AG09309 (cell line): ENCODE results near the gene MPZ.
A peak's percentile ranks its signal among the peaks of the same experiment; 100 is the strongest.
"Not testable (repeated sequence)": the region's sequence is repeated elsewhere in the genome, so short reads cannot be mapped to it uniquely, and the experiment has no call there.

Source experiments
- DNase-seq: peaks from one replicate; pipeline ENCODE4 v3.0.0-alpha.2; 2010; ENCODE audit warnings: low read depth
- H3K4me3 ChIP-seq: 2 replicates; pipeline ENCODE4 v1.5.1; 2011; ENCODE audit warnings: mild to moderate bottlenecking, low read depth, low read length, moderate library complexity; ENCODE audit not compliant: control insufficient read depth
- TF ChIP-seq, protein P1 (sequence below): IDR thresholded peaks from 2 replicates; pipeline ENCODE4 v1.5.1; 2011; ENCODE audit warnings: mild to moderate bottlenecking, low read depth, low read length, inconsistent platforms; ENCODE audit not compliant: insufficient read depth, control insufficient read depth; ENCODE audit errors: missing control alignments

MPZ gene

DNA sequence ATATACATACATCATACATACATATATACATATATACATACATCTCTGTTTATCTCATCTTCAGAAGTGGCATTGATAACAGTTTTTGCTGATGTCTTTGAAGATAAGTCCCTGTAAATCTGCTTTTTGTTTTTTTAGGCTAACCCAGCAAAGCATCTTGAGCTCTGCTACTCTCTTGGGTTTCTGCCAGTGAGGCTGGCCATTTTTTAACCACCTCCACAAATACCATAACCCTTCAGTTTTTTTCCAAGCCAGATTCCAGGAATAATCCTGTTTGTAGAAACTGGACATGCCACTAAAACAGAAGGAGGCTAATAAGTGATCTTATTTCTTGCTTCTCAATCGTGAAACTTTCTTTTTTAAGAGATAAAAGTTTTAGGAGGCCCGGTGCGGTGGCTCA lies 26.0 kb upstream of the MPZ start:
- TF ChIP-seq, protein P1, sequence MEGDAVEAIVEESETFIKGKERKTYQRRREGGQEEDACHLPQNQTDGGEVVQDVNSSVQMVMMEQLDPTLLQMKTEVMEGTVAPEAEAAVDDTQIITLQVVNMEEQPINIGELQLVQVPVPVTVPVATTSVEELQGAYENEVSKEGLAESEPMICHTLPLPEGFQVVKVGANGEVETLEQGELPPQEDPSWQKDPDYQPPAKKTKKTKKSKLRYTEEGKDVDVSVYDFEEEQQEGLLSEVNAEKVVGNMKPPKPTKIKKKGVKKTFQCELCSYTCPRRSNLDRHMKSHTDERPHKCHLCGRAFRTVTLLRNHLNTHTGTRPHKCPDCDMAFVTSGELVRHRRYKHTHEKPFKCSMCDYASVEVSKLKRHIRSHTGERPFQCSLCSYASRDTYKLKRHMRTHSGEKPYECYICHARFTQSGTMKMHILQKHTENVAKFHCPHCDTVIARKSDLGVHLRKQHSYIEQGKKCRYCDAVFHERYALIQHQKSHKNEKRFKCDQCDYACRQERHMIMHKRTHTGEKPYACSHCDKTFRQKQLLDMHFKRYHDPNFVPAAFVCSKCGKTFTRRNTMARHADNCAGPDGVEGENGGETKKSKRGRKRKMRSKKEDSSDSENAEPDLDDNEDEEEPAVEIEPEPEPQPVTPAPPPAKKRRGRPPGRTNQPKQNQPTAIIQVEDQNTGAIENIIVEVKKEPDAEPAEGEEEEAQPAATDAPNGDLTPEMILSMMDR, result no peak
- no peak for DNase-seq
- H3K4me3 ChIP-seq, result no peak overlapping the region

DNA sequence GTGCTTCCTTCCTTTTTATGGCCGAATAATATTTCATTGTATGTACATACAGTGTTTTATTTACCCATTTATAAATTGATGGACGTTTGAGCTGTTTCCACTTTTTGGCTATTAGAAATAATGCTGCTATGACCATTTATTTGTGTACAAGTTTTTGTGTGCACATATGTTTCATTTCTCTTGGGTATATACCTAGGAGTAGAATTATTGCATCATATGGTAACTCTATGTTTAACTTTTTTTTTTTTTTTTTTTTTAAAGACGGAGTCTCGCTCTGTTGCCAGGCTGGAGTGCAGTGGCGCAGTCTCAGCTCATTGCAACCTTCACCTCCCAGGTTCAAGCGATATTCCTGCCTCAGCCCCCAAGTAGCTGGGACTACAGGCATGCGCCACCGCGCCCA lies 23.4 kb upstream of the MPZ start:
- no peak overlapping the region for H3K4me3 ChIP-seq
- no peak for DNase-seq
- TF ChIP-seq, protein P1, result no peak

DNA sequence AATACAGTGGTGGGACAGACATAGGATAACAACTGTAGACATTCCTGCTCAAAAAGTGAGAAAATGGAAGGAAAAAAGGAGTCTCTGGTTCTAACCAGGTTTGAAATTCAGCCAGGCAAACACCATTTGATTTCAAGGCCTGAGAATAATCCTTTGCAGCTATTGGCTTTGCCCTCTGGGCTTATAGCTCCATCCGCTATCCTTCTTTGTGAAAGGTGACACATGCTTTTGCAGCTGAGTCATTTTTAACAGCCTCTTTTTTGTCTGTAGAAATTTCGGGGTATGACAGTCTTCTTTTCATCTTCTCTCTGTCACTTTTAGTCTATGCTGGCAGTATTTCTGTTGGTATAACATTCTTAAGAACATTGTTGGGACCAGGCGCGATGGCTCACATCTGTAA lies 20.6 kb upstream of the MPZ start:
- TF ChIP-seq, protein P1, result no peak
- no peak overlapping the region for H3K4me3 ChIP-seq
- no peak for DNase-seq

DNA sequence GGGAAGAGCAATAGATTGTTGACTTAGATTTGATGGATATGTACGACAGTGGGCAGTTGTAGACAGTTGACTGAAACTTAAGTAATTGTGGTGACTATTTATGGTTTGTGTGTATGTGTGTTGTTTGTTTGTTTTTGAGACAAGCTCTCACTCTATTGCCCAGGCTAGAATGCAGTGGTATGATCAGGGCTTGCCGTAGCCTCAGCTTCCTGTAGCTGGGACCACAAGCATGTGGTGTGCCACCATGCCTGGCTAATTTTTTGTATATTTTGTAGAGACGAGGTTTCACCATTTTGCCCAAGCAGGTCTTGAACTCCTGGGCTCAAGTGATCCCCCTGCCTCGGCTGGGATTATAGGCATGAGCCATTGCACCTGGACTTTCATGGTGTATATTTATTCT lies 14.3 kb upstream of the MPZ start:
- TF ChIP-seq, protein P1, result no peak

DNA sequence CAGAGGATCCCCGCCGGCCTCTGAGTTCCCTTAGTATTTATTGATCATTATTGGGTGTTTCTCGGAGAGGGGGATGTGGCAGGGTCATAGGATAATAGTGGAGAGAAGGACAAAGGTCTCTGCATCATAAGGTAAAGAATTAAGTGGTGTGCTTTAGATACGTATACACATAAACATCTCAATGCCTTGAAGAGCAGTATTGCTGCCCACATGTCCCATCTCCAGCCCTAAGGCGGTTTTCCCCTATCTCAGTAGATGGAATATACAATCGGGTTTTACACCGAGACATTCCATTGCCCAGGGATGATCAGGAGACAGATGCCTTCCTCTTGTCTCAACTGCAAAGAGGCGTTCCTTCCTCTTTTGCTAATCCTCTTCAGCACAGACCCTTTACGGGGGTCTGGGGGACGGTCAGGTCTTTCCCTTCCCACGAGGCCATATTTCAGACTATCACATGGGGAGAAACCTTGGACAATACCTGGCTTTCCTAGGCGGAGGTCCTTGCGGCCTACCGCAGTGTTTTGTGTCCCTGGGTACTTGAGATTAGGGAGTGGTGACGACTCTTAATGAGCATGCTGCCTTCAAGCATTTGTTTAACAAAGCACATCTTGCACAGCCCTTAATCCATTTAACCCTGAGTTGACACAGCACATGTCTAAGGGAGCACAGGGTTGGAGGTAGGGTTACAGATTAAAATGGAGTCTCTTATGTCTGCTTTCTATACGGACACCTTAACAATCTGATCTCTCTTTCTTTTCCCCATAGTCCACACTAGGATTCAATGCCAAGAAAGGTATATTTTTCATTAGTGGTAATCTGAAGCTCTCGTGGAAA lies 6.3 kb upstream of the MPZ start:
- H3K4me3 ChIP-seq, DNase-seq: not testable (repeated sequence)

More for the DNA sequence above, 14.3 kb upstream of the MPZ start:
- H3K4me3 ChIP-seq, result no peak overlapping the region
- no peak for DNase-seq

DNA sequence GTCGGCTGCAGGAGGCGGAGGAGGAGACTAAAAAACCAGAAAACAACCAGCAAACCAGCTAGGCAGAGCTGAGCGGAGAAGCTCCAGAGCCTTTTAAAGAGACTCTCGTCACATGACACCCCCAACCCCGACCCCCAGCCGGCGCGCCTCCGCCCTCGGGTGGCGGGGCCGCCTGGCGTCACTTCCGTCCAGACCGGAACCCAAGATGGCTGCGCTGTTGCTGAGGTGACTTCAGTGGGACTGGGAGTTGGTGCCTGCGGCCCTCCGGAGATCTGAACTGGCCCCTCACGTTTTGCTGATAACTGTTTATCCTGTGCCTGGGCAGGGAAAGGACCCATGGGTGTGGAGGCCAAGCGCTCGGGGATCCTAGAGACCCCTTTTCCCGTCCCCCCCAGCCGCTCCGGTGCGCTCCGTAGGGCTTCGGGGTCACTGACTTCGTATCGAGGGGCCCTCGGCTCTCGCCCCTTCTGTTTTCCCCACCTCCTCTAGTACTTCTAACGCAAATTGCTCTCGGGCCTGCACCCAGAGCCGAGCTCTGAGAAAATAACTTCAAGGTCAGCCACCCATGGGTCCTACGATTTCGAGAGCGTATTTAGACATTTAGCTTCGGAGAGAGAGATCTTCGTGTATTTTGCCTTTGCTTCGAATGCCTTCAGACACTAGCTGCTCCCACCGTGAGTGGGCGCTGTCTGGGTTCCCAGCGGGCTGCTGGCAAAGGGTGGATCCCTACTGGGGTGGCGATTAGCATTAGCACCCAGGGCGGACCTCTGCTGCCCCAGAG lies 4.6 kb upstream of the MPZ start, which contains the start of gene SDHC:
Gene SDHC (plus strand): TSS at position 181 of the 781 bp plus-strand sequence. CDS start 25 bp downstream, at position 206.
- peak within 1 kb of the TSS; percentile 99 for H3K4me3 ChIP-seq
- TF ChIP-seq, protein P1, result peak; percentile 61
- DNase-seq, result peak; percentile 65

DNA sequence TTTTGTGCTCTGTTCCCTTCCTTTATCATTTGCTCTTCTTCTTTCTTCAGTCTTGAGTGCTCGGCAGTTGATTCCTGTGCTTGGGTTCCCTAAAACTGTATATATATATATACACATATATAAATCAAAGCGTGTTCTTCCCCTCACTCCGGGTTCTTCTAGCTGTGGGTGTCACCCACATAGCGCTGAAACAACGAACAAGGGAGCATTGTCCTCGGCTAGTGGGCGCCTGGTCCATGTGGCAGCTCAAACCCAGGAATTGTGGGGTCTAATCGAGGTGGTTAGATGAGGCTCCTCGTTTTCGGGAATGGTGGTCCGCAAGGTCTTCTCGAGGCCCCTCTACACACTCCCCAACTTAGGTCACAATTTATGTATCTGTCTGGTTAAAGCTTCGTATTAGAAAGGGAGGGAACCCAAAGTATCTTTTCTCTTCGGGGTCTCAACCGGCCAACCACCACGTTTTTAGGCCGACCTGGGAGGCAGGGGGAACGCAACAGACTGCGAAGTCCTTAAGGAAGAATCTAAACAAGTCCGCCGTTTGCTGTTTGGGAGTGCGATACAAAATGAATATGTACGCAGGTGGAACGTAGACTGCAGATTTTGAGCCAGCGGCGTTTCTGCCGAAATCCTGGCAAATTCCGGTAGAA lies 3.9 kb upstream of the MPZ start:
- H3K4me3 ChIP-seq, result peak overlapping the region; percentile 99
- DNase-seq, result no peak
- TF ChIP-seq, protein P1, result no peak
